PC-3 (cell line): ENCODE results near the gene CERS2.

ENCODE experiments used
- CTCF ChIP-seq: fragments of 300-600 bp; sonication (generic); conservative IDR thresholded peaks from 2 replicates; pipeline ENCODE4 v1.5.1; 2017; ENCODE audit warnings: antibody characterized with exemption, low read depth, mild to moderate bottlenecking, low read length
- EZH2 ChIP-seq: fragments of 300-600 bp; sonication (generic); IDR thresholded peaks from one replicate; pipeline ENCODE4 v1.6.1; 2017; ENCODE audit warnings: antibody characterized with exemption, mild to moderate bottlenecking, low read length; ENCODE audit not compliant: unreplicated experiment
- EZH2phosphoT487 ChIP-seq: fragments of 300-600 bp; sonication (generic); IDR thresholded peaks from 2 replicates; pipeline ENCODE4 v1.6.1; 2018; ENCODE audit warnings: mild to moderate bottlenecking, antibody characterized with exemption, low read length, borderline replicate concordance

- no peak for TF ChIP-seq CTCF
- no peak for TF ChIP-seq EZH2
- no peak for TF ChIP-seq EZH2phosphoT487
These were observed 38.9 kb upstream of the CERS2 start for GRCh38 chr1:151013518-151013917.
